GM12873 (cell line): ENCODE results near the gene TADA2A.

Experiments used
- TF ChIP-seq, protein P1 (sequence below): IDR thresholded peaks from 2 replicates; pipeline ENCODE4 v1.5.1; 2012; ENCODE audit warnings: low read depth, mild to moderate bottlenecking, moderate library complexity, low read length, control low read depth; ENCODE audit not compliant: insufficient read depth; ENCODE audit errors: missing control alignments

Gene TADA2A

DNA sequence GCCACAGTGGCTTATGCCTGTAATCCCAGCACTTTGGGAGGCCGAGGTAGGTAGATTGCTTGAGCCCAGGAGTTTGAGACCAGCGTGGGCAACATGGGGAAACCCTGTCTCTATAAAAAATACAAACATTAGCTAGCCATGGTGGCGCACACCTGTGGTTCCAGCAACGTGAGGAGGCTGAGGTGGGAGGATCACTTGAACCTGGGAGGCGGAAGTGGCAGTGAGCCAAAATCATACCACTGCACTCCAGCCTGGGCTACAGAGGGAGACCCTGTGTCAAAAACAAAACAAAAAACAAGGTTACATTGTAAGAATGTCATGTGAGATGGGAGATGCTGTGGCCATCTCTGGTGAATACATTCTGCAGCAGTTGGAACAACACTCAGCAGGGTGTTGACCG, 96.5 kb downstream of the TADA2A start:
- TF ChIP-seq, protein P1, sequence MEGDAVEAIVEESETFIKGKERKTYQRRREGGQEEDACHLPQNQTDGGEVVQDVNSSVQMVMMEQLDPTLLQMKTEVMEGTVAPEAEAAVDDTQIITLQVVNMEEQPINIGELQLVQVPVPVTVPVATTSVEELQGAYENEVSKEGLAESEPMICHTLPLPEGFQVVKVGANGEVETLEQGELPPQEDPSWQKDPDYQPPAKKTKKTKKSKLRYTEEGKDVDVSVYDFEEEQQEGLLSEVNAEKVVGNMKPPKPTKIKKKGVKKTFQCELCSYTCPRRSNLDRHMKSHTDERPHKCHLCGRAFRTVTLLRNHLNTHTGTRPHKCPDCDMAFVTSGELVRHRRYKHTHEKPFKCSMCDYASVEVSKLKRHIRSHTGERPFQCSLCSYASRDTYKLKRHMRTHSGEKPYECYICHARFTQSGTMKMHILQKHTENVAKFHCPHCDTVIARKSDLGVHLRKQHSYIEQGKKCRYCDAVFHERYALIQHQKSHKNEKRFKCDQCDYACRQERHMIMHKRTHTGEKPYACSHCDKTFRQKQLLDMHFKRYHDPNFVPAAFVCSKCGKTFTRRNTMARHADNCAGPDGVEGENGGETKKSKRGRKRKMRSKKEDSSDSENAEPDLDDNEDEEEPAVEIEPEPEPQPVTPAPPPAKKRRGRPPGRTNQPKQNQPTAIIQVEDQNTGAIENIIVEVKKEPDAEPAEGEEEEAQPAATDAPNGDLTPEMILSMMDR: no peak

DNA sequence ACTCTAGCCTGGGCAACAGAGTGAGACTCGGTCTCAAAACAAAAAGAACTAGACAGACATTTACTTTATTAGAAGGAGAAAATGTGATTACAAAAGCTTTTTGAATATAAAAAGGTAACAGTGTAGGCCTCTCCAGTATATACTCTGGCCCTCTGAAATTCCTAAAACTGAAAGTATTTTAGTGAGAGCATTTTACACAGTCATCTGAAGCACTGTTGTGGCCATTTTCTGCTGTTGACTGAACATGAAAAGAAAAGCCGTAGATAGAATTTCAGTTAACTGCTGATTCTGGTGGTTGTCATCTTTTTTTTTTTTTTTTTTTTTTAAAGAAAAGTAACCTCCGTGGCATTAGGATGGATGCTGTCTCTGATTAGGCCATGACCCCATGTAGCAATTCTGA, 98.6 kb downstream of the TADA2A start:
- TF ChIP-seq, protein P1: no peak

DNA sequence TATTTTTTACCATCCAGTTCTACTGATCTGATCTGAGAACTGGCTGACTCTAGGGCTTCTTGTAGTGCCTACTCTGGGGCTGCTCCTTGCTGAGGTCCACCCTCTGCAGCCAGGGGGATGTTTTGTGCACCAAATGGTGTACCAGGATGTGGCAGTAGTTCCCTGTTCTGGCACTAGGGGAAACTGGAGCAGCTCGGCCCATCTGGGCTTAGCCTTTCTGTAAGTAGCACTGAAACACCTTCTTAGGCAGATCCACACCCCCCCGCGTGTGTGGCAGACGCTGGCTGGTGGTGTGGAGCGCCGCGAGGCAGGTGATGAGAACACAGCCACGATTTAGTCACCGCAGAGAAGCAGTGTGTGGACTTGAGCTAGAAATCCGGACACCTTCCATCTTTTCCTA, 100.0 kb downstream of the TADA2A start:
- TF ChIP-seq, protein P1: peak; percentile 63

DNA sequence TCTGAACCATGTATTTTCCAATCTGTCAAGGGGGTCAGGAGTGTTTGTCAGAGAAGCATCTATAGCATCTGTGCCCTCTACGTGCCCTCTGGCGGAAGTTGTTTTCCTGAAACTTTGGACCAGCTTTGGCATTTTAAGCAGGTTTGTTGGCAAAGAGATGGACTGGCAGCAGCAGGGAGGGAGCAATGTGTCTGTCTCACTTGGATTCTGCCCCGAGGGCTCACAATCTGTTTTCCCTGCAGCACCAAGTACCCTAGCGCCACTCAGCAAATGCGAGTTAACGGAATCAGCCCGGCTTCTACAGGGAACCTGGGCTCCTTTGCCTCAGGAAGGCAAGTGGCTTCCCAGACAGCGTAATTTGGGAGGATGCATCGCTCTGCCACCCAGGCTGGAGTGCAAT, 100.4 kb downstream of the TADA2A start:
- TF ChIP-seq, protein P1: no peak

DNA sequence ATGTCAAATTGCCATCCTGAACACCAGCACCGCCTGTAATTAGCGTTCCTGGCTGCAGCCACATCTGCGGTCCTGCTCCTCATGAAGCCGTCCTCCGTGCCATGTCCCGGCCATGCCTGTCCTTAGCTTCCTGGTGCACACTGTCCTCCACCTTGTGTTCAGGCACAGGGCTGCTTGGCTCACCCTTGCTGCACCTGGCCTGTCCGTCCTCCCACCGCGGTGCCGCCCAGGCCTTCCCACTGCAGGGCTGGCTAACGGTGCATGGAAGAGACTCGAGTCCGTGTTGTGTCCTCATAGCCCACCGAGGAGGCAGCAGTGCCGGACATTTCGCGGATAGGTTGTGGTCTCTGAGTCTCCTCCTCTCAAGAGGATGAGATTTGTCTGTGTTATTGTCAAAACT, 103.4 kb downstream of the TADA2A start:
- TF ChIP-seq, protein P1: no peak

DNA sequence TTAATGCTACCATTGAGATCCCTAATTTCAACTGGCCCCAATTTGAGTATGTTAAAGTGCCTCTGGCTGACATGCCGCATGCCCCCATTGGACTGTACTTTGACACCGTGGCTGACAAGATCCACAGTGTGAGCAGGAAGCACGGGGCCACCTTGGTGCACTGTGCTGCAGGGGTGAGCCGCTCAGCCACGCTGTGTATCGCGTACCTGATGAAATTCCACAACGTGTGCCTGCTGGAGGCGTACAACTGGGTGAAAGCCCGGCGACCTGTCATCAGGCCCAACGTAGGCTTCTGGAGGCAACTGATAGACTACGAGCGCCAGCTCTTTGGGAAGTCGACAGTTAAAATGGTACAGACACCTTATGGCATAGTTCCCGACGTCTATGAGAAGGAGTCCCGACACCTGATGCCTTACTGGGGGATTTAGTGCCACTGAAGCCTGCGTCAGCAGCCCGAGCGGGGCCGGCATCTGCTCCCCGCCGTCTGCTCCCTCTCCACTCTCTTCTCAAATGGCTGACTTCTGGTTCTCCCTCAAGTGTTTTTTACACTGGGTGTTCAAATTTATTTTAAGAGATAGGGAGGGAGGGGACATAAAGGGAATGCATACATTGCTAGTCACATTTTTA, 105.9 kb downstream of the TADA2A start:
- TF ChIP-seq, protein P1: no peak

DNA sequence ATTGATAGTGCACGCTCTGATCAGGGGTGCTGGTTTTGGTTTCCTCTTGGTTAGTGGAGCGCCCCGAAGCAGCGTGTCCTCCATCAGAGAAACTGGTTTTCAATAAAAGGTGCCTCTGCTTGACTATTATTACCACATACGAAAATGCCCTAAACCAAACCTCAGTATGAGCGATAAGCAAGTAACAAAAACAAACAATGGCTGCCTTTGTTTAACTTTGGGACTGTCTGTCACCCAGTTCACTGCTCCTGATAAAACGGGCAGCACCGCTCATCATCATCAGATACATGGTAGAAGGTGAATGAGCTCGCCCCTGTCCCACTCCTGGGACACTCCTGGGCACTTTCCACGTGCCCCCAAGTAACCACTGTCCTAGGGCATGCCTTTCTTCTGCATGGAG, 107.0 kb downstream of the TADA2A start:
- TF ChIP-seq, protein P1: no peak

DNA sequence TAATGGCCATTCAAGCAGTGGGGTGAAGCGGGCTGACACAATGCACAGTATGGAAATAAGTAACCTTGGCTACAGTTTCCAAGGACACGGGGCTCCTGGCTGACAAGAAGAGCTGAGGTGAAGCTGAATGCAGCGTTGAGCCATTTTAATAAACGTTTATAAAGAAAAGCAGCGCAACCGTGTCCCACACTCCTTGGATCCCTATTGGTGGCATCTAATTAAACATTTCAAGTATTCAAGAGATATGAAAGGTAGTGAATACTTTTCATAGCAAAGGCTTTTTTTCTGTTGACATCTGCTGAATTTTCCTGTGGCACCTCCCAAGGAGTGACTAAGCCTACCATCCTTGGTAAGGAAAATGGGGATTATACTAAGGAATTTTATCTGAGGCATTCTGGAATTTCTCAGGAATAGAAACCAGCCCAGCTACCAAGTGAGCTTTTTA, 109.5 kb downstream of the TADA2A start:
- TF ChIP-seq, protein P1: no peak
